HuH-7.5 (cell line): ENCODE results near the gene YIPF1.

ENCODE experiments used
- DNase-seq: peaks from one replicate; pipeline ENCODE4 v3.0.0; 2011; ENCODE audit warnings: low spot score

Gene YIPF1

GRCh38 chr1:53889304-53890298, at the start of gene YIPF1:
Gene YIPF1, minus strand, starts transcription at chr1:53889797. Its CDS starts 860 bp downstream, at chr1:53888937.
- peak; percentile 71 for DNase-seq

GRCh38 chr1:53938136-53938830, 48.7 kb upstream of the YIPF1 start:
- no peak for DNase-seq

GRCh38 chr1:53936430-53936829, 46.8 kb upstream of the YIPF1 start:
- no peak for DNase-seq

- DNase-seq, result no peak
Observed at GRCh38 chr1:53934170-53934765, 44.7 kb upstream of the YIPF1 start.

GRCh38 chr1:53931523-53931922, 41.9 kb upstream of the YIPF1 start:
- no peak for DNase-seq

- no peak for DNase-seq
Observed at GRCh38 chr1:53930932-53931331, 41.3 kb upstream of the YIPF1 start.

- DNase-seq, result no peak
Observed at GRCh38 chr1:53929246-53929960, 39.8 kb upstream of the YIPF1 start.

GRCh38 chr1:53927376-53927881, 37.8 kb upstream of the YIPF1 start:
- no peak for DNase-seq

- DNase-seq, result no peak
Observed at GRCh38 chr1:53919675-53920066, 30.1 kb upstream of the YIPF1 start.

- DNase-seq, result no peak
Observed at GRCh38 chr1:53918343-53918742, 28.7 kb upstream of the YIPF1 start.

GRCh38 chr1:53913352-53914033, 23.9 kb upstream of the YIPF1 start:
- DNase-seq, result no peak

GRCh38 chr1:53911442-53911841, 21.8 kb upstream of the YIPF1 start:
- DNase-seq, result no peak

- no peak for DNase-seq
Observed at GRCh38 chr1:53909946-53910345, 20.3 kb upstream of the YIPF1 start.

- no peak for DNase-seq
Observed at GRCh38 chr1:53906121-53906520, 16.5 kb upstream of the YIPF1 start.

- no peak for DNase-seq
Observed at GRCh38 chr1:53905509-53905908, 15.9 kb upstream of the YIPF1 start.

- DNase-seq, result no peak
Observed at GRCh38 chr1:53902235-53903138, 12.9 kb upstream of the YIPF1 start.

- no peak for DNase-seq
Observed at GRCh38 chr1:53899708-53900107, 10.1 kb upstream of the YIPF1 start.

- no peak for DNase-seq
Observed at GRCh38 chr1:53899206-53899628, 9.6 kb upstream of the YIPF1 start.

GRCh38 chr1:53896635-53897229, 7.1 kb upstream of the YIPF1 start:
- no peak for DNase-seq

GRCh38 chr1:53895421-53895820, 5.8 kb upstream of the YIPF1 start:
- DNase-seq, result no peak
